HEK293 (cell line): Measurements from ENCODE around the gene RGS9.

ENCODE experiments used
- CTCF ChIA-PET: fragments of 350-600 bp; formaldehyde crosslinking; extraction: SDS; loops from one replicate; lab custom pipeline; 2021; ENCODE audit warnings: antibody characterized with exemption; lab: Yijun Ruan, JAX
- POLR2A ChIA-PET: fragments of 300-600 bp; formaldehyde crosslinking; extraction: SDS; loops from one replicate; lab custom pipeline; 2020; ENCODE audit warnings: antibody characterized with exemption, inconsistent platforms; lab: Yijun Ruan, JAX
- H3K27ac ChIP-seq: fragments of 200-500 bp; sonication (Bioruptor generic); 2 replicates; pipeline ENCODE4 v1.5.1; 2014; ENCODE audit warnings: low read depth, low read length, control low read depth, inconsistent platforms; ENCODE audit errors: extremely low read depth
- H3K36me3 ChIP-seq, 2 experiments: fragments of 200-500 bp in 1 of 2; sonication (Bioruptor generic) in 1 of 2; 1 replicate in 1 of 2; 2 replicates in 1 of 2; pipeline ENCODE4 v1.5.1; 2014 to 2017; ENCODE audit warnings: inconsistent platforms in 2 of 2, low read length in 2 of 2; ENCODE audit not compliant: control insufficient read depth in 2 of 2, insufficient read depth in 1 of 2
- H3K4me1 ChIP-seq: fragments of 200-500 bp; sonication (Bioruptor generic); 2 replicates; pipeline ENCODE4 v1.5.1; 2014; ENCODE audit warnings: mild to moderate bottlenecking, low read length, inconsistent platforms; ENCODE audit not compliant: control insufficient read depth, insufficient read depth
- H3K4me3 ChIP-seq: 2 replicates; pipeline ENCODE4 v1.5.1; 2011; ENCODE audit warnings: low read depth, mild to moderate bottlenecking, control low read depth, low read length, moderate library complexity
- H3K9me3 ChIP-seq: fragments of 200-500 bp; sonication (Bioruptor generic); 2 replicates; pipeline ENCODE4 v1.5.1; 2014; ENCODE audit warnings: low read depth, low read length, inconsistent platforms; ENCODE audit not compliant: control insufficient read depth, insufficient read depth
- FEZF1 ChIP-seq: fragments of 450-650 bp; formaldehyde crosslinking; IDR thresholded peaks from 2 replicates; pipeline ENCODE4 v1.5.1; 2016; ENCODE audit warnings: missing biosample characterization, missing genetic modification characterization
- HOXC10 ChIP-seq: sonication (generic); formaldehyde crosslinking; IDR thresholded peaks from 2 replicates; pipeline ENCODE4 v1.8.1; 2023; ENCODE audit warnings: mild to moderate bottlenecking, missing genetic modification reagents
- KLF1 ChIP-seq: fragments of 450-650 bp; formaldehyde crosslinking; IDR thresholded peaks from 2 replicates; pipeline ENCODE4 v1.5.1; 2016; ENCODE audit warnings: missing biosample characterization, missing genetic modification characterization
- PRDM4 ChIP-seq: fragments of 450-650 bp; formaldehyde crosslinking; IDR thresholded peaks from 2 replicates; pipeline ENCODE4 v1.5.1; 2017; ENCODE audit warnings: missing biosample characterization, missing genetic modification characterization
- SCRT1 ChIP-seq: fragments of 450-650 bp; formaldehyde crosslinking; IDR thresholded peaks from 2 replicates; pipeline ENCODE4 v1.5.1; 2016; ENCODE audit warnings: missing biosample characterization, missing genetic modification characterization, borderline replicate concordance
- SP2 ChIP-seq: fragments of 450-650 bp; formaldehyde crosslinking; IDR thresholded peaks from 2 replicates; pipeline ENCODE4 v1.5.1; 2016; ENCODE audit warnings: missing biosample characterization, missing genetic modification characterization
- ZBTB11 ChIP-seq: fragments of 450-650 bp; formaldehyde crosslinking; conservative IDR thresholded peaks from 2 replicates; pipeline ENCODE4 v1.5.1; 2016; ENCODE audit warnings: low read depth, missing biosample characterization, missing genetic modification characterization
- ZNF155 ChIP-seq: fragments of 450-650 bp; formaldehyde crosslinking; IDR thresholded peaks from 2 replicates; pipeline ENCODE4 v1.5.1; 2016; ENCODE audit warnings: missing biosample characterization, missing genetic modification characterization
- ZNF169 ChIP-seq: fragments of 450-650 bp; formaldehyde crosslinking; IDR thresholded peaks from 2 replicates; pipeline ENCODE4 v1.5.1; 2016; ENCODE audit warnings: missing biosample characterization, missing genetic modification characterization
- ZNF2 ChIP-seq: fragments of 450-650 bp; formaldehyde crosslinking; IDR thresholded peaks from 2 replicates; pipeline ENCODE4 v1.5.1; 2016; ENCODE audit warnings: missing biosample characterization, missing genetic modification characterization
- ZNF23 ChIP-seq: fragments of 450-650 bp; formaldehyde crosslinking; IDR thresholded peaks from 2 replicates; pipeline ENCODE4 v1.5.1; 2016; ENCODE audit warnings: missing biosample characterization, missing genetic modification characterization, borderline replicate concordance
- ZNF335 ChIP-seq: fragments of 450-650 bp; formaldehyde crosslinking; conservative IDR thresholded peaks from 2 replicates; pipeline ENCODE4 v1.5.1; 2016; ENCODE audit warnings: missing biosample characterization, missing genetic modification characterization
- ZNF426 ChIP-seq: fragments of 450-650 bp; formaldehyde crosslinking; IDR thresholded peaks from 2 replicates; pipeline ENCODE4 v1.5.1; 2017; ENCODE audit warnings: missing biosample characterization, missing genetic modification characterization, mild to moderate bottlenecking, inconsistent platforms, moderate library complexity
- ZNF473 ChIP-seq: fragments of 450-650 bp; formaldehyde crosslinking; IDR thresholded peaks from 2 replicates; pipeline ENCODE4 v1.5.1; 2017; ENCODE audit warnings: missing biosample characterization, missing genetic modification characterization
- ZNF544 ChIP-seq: fragments of 450-650 bp; formaldehyde crosslinking; IDR thresholded peaks from 2 replicates; pipeline ENCODE4 v1.5.0; 2017; ENCODE audit warnings: missing biosample characterization, missing genetic modification characterization
- ZNF645 ChIP-seq: fragments of 450-650 bp; formaldehyde crosslinking; IDR thresholded peaks from 2 replicates; pipeline ENCODE4; 2016; ENCODE audit warnings: missing biosample characterization, missing genetic modification characterization
- ZNF660 ChIP-seq: fragments of 450-650 bp; IDR thresholded peaks from 2 replicates; pipeline ENCODE4 v1.5.1; 2018; ENCODE audit warnings: missing biosample characterization, mild to moderate bottlenecking, missing genetic modification characterization
- ZNF692 ChIP-seq: fragments of 450-650 bp; formaldehyde crosslinking; IDR thresholded peaks from 2 replicates; pipeline ENCODE4 v1.5.1; 2016; ENCODE audit warnings: missing biosample characterization, missing genetic modification characterization
- ZSCAN4 ChIP-seq: fragments of 450-650 bp; formaldehyde crosslinking; IDR thresholded peaks from 2 replicates; pipeline ENCODE4 v1.5.1; 2017; ENCODE audit warnings: missing biosample characterization, missing genetic modification characterization

The RGS9 gene

GRCh38 chr17:65156835-65157565, 19.8 kb downstream of the RGS9 start (continued):
- TF ChIP-seq ZBTB11 (tag by site-specific recombination) (no peak), ZNF645 (no peak)
- TF ChIP-seq, all 188 proteins: peak for 0

GRCh38 chr17:65158041-65158440, 20.9 kb downstream of the RGS9 start:
- POLR2A ChIA-PET = no interaction called here
- Histone ChIP-seq H3K4me1 (0 out of 2 replicates have a peak, but pooled peaks cover 2% of the 10 kb centered on the region), H3K36me3 (no peaks in the 10 kb centered on the region), H3K9me3 (no peaks in the 10 kb centered on the region), H3K27ac (no peak overlapping the region), H3K4me3 (no peak overlapping the region)
- CTCF ChIA-PET = interaction anchor here (1.1 kb wide), 1 partner anchor 21 kb away, joined by 4 read pairs; the partner anchor contains the start of gene RGS9
- no peak for TF ChIP-seq ZNF23 (tag by site-specific recombination)
- no peak for TF ChIP-seq ZNF2
- no peak for TF ChIP-seq KLF1

GRCh38 chr17:65158622-65159021, 21.5 kb downstream of the RGS9 start:
- Histone ChIP-seq H3K4me1 (0 out of 2 replicates have a peak, but pooled peaks cover 2% of the 10 kb centered on the region), H3K9me3 (no peaks in the 10 kb centered on the region), H3K36me3 (no peaks in the 10 kb centered on the region), H3K4me3 (no peak overlapping the region), H3K27ac (no peak overlapping the region)
- POLR2A ChIA-PET = no interaction called here
- CTCF ChIA-PET = interaction anchor here (1.1 kb wide), 1 partner anchor 21 kb away, joined by 4 read pairs; the partner anchor contains the start of gene RGS9
- TF ChIP-seq ZNF155 (tag by site-specific recombination) (no peak), HOXC10 (CRISPR knock-in tag) (no peak), ZNF660 (no peak), ZNF426 (tag by site-specific recombination) (no peak), ZNF335 (no peak), SP2 (tag by site-specific recombination) (no peak), ZNF473 (tag by site-specific recombination) (no peak), ZBTB11 (tag by site-specific recombination) (no peak), PRDM4 (tag by site-specific recombination) (no peak), ZSCAN4 (tag by site-specific recombination) (no peak), FEZF1 (tag by site-specific recombination) (no peak), ZNF544 (no peak), ZNF692 (tag by site-specific recombination) (no peak), SCRT1 (tag by site-specific recombination) (no peak), ZNF169 (tag by site-specific recombination) (no peak)
